K562 (cell line): ENCODE results near the gene PSMB11.

Source experiments
- ATF1 ChIP-seq, 2 experiments: fragments of 450-650 bp in 1 of 2; IDR thresholded peaks; 2 replicates each; pipeline ENCODE4 v1.6.1; 2016; ENCODE audit warnings: missing compliant biosample characterization in 1 of 2, missing genetic modification characterization in 1 of 2
- CREB1 ChIP-seq, 2 experiments: sonication (generic) in 1 of 2; formaldehyde crosslinking in 1 of 2; IDR thresholded peaks; 2 replicates each; pipeline versions ENCODE4 v1.6.1 to v1.8.0; 2012 to 2022; ENCODE audit warnings: inconsistent platforms in 1 of 2, mild to moderate bottlenecking in 1 of 2, missing genetic modification reagents in 1 of 2, moderate library complexity in 1 of 2
- GABPA ChIP-seq: fragments of 200-800 bp; sonication (Bioruptor generic); conservative IDR thresholded peaks from 2 replicates; pipeline ENCODE4 v1.6.1; 2016; ENCODE audit warnings: low read depth, missing genetic modification characterization, missing compliant biosample characterization
- MAFK ChIP-seq: IDR thresholded peaks from 2 replicates; pipeline ENCODE4 v1.6.1; 2011; ENCODE audit warnings: low read length, improper control_type of control experiment
- POLR2A ChIP-seq: fragments of 450-650 bp; conservative IDR thresholded peaks from 2 replicates; pipeline ENCODE4 v1.6.1; 2016
- POLR2AphosphoS5 ChIP-seq: IDR thresholded peaks from 2 replicates; pipeline ENCODE4 v1.6.1; 2011; ENCODE audit warnings: mild to moderate bottlenecking, low read depth, low read length, moderate library complexity; ENCODE audit not compliant: control insufficient read depth, insufficient read depth
- SMARCA5 ChIP-seq: fragments of 450-650 bp; IDR thresholded peaks from 2 replicates; pipeline ENCODE4 v1.6.1; 2016
- SP1 ChIP-seq: sonication (generic); formaldehyde crosslinking; IDR thresholded peaks from 2 replicates; pipeline ENCODE4 v1.8.1; 2022; ENCODE audit warnings: mild to moderate bottlenecking, missing genetic modification reagents
- TAF1 ChIP-seq: IDR thresholded peaks from 2 replicates; pipeline ENCODE4 v1.6.1; 2011; ENCODE audit warnings: mild to moderate bottlenecking, low read length, moderate library complexity; ENCODE audit not compliant: insufficient read depth, control insufficient read depth, severe bottlenecking; ENCODE audit errors: extremely low read depth
- TCF7 ChIP-seq: sonication (generic); IDR thresholded peaks from 2 replicates; pipeline ENCODE4 v1.6.1; 2016; ENCODE audit warnings: antibody characterized with exemption, borderline replicate concordance
- ZBTB2 ChIP-seq: fragments of 450-650 bp; IDR thresholded peaks from 2 replicates; pipeline ENCODE4 v1.6.1; 2016; ENCODE audit warnings: antibody characterized with exemption
- ZNF224 ChIP-seq: sonication (generic); formaldehyde crosslinking; IDR thresholded peaks from 2 replicates; pipeline ENCODE4 v1.8.0; 2022; ENCODE audit warnings: mild to moderate bottlenecking, missing genetic modification reagents
- TF ChIP-seq, protein P1 (sequence below): fragments of 450-650 bp; IDR thresholded peaks from 2 replicates; pipeline ENCODE4 v1.6.1; 2016; ENCODE audit warnings: missing biosample characterization, missing genetic modification characterization
- TF ChIP-seq, protein P2 (sequence below), 3 experiments: IDR thresholded peaks in 2 of 3; conservative IDR thresholded peaks in 1 of 3; 2 replicates each; pipeline ENCODE4 v1.5.1; 2011 to 2012; ENCODE audit warnings: low read length in 3 of 3, mild to moderate bottlenecking in 3 of 3, control low read depth in 2 of 3, improper control_type of control experiment in 1 of 3, inconsistent platforms in 1 of 3, low read depth in 1 of 3, mixed read lengths in 1 of 3, moderate library complexity in 1 of 3; ENCODE audit not compliant: insufficient read depth in 2 of 3

GRCh38 chr14:23052182-23052623 is 10.2 kb downstream of the PSMB11 start:
- TF ChIP-seq, protein P1, sequence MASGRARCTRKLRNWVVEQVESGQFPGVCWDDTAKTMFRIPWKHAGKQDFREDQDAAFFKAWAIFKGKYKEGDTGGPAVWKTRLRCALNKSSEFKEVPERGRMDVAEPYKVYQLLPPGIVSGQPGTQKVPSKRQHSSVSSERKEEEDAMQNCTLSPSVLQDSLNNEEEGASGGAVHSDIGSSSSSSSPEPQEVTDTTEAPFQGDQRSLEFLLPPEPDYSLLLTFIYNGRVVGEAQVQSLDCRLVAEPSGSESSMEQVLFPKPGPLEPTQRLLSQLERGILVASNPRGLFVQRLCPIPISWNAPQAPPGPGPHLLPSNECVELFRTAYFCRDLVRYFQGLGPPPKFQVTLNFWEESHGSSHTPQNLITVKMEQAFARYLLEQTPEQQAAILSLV (tag), result no peak
- TF ChIP-seq GABPA, result no peak
- no peak for TF ChIP-seq MAFK
- TF ChIP-seq CREB1 (IDR thresholded peaks at IDR 0.05), result no peak
- TF ChIP-seq CREB1 (CRISPR knock-in tag; IDR thresholded peaks at IDR 0.05), result no peak
- no peak for TF ChIP-seq ZBTB2
- TF ChIP-seq ZNF224 (CRISPR knock-in tag), result no peak
- TF ChIP-seq TAF1, result no peak
- TF ChIP-seq, protein P2, sequence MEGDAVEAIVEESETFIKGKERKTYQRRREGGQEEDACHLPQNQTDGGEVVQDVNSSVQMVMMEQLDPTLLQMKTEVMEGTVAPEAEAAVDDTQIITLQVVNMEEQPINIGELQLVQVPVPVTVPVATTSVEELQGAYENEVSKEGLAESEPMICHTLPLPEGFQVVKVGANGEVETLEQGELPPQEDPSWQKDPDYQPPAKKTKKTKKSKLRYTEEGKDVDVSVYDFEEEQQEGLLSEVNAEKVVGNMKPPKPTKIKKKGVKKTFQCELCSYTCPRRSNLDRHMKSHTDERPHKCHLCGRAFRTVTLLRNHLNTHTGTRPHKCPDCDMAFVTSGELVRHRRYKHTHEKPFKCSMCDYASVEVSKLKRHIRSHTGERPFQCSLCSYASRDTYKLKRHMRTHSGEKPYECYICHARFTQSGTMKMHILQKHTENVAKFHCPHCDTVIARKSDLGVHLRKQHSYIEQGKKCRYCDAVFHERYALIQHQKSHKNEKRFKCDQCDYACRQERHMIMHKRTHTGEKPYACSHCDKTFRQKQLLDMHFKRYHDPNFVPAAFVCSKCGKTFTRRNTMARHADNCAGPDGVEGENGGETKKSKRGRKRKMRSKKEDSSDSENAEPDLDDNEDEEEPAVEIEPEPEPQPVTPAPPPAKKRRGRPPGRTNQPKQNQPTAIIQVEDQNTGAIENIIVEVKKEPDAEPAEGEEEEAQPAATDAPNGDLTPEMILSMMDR (IDR thresholded peaks at IDR 0.05 in 2 of 3, conservative IDR thresholded peaks at IDR 0.05 in 1 of 3; ENCODE audit: insufficient read depth in 2 of 3, low read depth in 1 of 3, low read length in 3 of 3), result peak; percentile 73 to 82 (median 77)
- no peak for TF ChIP-seq TCF7
- no peak for TF ChIP-seq ATF1 (CRISPR knock-in tag; IDR thresholded peaks at IDR 0.05)
- TF ChIP-seq ATF1 (tag; IDR thresholded peaks at IDR 0.05), result no peak
- no peak for TF ChIP-seq SP1
- TF ChIP-seq POLR2AphosphoS5, result no peak
- TF ChIP-seq POLR2A, result no peak
- TF ChIP-seq SMARCA5, result no peak
